Hematopoietic multipotent progenitor cell treated with erythropoietin and hydrocortisone succinate and interleukin-3 and kit ligand, for 17 days (in vitro differentiated cells): ENCODE measurements around the gene MAP1S.

Experiments used
- DNase-seq: peaks from one replicate; pipeline ENCODE4 v3.0.0-alpha.2; 2015; ENCODE audit warnings: low spot score

MAP1S gene

GRCh38 chr19:17739121-17739875, 20.0 kb downstream of the MAP1S start:
- DNase-seq = no peak

GRCh38 chr19:17741456-17741855, 22.2 kb downstream of the MAP1S start:
- no peak for DNase-seq

- DNase-seq = no peak
Measured at GRCh38 chr19:17743874-17744580, 24.7 kb downstream of the MAP1S start.

- DNase-seq = peak; percentile 92
Measured at GRCh38 chr19:17747205-17748098, 28.2 kb downstream of the MAP1S start.

GRCh38 chr19:17748884-17749638, 29.8 kb downstream of the MAP1S start:
- DNase-seq = no peak

- no peak for DNase-seq
Measured at GRCh38 chr19:17749912-17750317, 30.6 kb downstream of the MAP1S start.

GRCh38 chr19:17751103-17751911, 32.0 kb downstream of the MAP1S start, which contains the start of gene FCHO1:
Gene FCHO1, plus strand, starts transcription at chr19:17751477. Its CDS starts 3,688 bp downstream, at chr19:17755165.
- no peak for DNase-seq

- DNase-seq = no peak
Measured at GRCh38 chr19:17751912-17752273, 32.6 kb downstream of the MAP1S start.

GRCh38 chr19:17752865-17753639, 33.8 kb downstream of the MAP1S start:
- no peak for DNase-seq

GRCh38 chr19:17753976-17754375, 34.7 kb downstream of the MAP1S start:
- no peak for DNase-seq

- no peak for DNase-seq
Measured at GRCh38 chr19:17754634-17755442, 35.6 kb downstream of the MAP1S start.

- DNase-seq = no peak
Measured at GRCh38 chr19:17755443-17755890, 36.2 kb downstream of the MAP1S start.

- DNase-seq = peak; percentile 20
Measured at GRCh38 chr19:17755977-17756670, 36.8 kb downstream of the MAP1S start.

GRCh38 chr19:17757125-17757524, 37.8 kb downstream of the MAP1S start:
- peak; percentile 58 for DNase-seq

- DNase-seq = no peak
Measured at GRCh38 chr19:17758515-17758914, 39.2 kb downstream of the MAP1S start.

- no peak for DNase-seq
Measured at GRCh38 chr19:17761148-17761547, 41.9 kb downstream of the MAP1S start.

- DNase-seq = no peak
Measured at GRCh38 chr19:17762505-17763229, 43.4 kb downstream of the MAP1S start.

GRCh38 chr19:17764348-17764747, 45.1 kb downstream of the MAP1S start:
- no peak for DNase-seq
